ENCODE results near the gene NUDT14.

NUDT14 gene

DNA sequence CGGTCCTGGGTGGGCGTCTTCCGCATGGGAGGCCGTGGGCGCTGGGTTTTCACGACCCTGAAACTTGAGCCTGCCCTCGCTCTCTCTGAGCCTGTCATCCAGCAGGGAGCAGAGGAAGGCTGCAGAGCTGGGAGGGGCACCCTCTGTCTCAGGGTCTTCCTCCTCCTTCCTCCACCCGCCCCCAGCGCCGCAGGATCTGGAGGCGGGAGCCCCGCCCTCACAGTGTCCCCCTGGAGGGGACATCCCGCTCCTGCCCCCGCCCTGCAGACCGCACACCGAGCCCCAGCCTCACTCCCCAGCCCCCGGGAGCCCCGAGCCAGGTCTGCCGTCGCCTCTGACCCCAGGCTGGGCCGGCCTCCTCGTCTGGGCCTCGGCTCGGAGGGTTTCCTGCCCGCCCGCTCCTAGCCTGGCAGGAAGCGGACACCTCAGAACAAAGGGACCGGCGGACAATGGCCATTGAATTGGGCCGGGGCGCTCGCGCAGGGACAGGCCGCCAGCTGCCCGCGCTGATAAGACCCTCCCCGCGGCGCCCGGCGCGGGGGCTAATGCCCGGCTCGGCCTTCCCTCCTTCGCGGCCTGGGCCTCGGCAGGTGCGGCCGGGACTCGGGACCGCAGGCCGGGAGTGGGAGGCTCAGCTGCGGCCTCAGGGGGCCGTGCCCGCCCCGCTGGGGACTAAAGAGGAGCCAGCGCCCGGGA is 15.3 kb upstream of the NUDT14 start:
- no peak for DNase-seq

DNA sequence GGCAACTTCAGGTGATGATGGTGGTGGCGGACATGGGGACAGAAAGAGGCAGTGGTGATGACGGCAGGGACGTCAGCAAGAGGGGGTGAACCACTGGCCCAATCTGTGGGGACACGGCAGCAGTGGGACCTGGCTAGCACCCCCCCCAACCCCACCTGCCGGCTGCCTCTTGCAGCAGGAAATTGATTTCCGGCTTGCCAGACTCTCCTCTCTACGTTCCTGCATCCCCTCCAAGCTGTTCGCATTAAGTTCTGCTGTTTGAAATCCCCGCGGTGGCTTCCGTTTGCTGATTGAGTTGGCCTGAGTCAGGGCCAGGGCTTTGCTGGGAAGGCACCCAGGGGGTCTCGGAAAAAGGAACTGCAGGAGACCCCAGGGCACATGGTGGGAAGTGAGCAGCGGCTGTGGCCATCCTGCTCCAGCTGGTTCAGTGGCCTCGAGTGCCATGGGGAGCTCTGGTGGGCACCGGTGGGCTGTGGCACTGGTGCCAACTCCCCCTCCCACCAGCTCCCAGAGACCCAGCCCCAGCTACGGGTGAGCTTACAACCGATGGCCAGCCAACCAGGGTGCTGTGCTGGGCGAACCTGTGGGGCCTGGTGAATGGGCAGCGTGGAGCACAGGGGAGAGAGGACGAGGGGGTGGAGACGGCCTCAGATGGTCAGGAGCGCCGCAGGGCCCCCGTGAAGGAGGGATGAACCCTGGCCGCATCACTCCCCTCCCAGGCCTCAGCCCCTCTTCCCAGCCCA is 14.6 kb upstream of the NUDT14 start:
- DNase-seq: no peak

DNA sequence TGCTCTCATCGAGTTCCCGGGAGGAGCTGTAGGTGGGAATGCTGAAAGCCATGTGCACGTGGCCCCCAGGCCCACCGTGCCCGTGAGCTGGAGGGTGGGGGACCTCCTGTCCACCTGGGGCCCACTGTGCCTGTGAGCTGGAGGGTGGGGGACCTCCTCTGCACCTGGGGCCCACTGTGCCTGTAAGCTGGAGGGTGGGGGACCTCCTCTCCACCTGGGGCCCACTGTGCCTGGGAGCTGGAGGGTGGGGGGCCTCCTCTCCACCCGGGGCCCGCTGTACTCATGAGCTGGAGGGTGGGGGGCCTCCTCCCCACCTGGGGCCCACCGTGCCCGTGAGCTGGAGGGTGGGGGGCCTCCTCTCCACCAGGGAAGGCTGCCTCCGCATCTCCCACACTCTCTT is 13.9 kb upstream of the NUDT14 start:
- no peak for DNase-seq

- no peak for DNase-seq
These were observed 13.0 kb upstream of the NUDT14 start for GRCh38 chr14:105193916-105194782.

DNA sequence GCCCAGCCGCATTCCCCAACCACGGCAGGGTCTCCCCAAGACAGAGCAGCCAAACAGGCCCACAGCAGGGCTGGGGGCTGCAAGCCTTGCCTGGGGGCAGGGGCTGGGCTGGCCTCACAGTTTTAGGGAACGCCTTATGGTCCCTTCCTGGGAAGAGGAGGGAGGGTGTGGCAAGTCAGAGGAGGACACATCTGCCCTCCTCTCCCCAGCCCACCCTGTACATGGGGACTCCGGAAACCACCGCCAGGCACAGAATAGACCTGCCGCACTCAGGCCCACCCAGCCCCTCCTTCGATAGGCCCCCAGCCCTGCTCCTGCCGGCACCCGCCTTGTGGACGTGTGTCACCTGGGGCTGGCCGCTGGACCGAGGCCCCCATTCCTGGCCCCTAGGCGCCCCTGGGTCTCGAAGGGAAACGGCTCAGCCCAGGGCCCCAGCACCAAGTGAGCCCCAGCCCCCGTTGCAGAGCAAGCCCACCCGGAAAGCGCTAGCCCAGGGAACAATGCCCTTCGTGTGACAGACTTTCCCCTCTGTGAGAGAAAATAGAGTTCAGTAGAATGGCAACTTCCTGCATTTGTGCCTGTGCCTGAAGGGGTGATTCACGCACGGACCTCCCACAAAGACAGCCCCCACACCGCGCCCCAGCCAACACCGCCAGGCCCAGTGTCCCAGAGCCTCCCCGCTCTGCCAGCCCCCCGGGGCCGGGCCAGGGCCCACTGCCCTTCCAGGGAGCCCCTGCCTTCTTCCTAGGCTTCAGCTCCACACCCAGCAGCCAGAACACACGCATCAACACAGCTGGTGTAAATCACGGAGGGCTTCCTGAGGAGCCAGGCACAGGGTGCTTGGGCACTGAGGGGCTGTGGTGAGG is 12.0 kb upstream of the NUDT14 start:
- peak; percentile 24 to 30 for DNase-seq

DNA sequence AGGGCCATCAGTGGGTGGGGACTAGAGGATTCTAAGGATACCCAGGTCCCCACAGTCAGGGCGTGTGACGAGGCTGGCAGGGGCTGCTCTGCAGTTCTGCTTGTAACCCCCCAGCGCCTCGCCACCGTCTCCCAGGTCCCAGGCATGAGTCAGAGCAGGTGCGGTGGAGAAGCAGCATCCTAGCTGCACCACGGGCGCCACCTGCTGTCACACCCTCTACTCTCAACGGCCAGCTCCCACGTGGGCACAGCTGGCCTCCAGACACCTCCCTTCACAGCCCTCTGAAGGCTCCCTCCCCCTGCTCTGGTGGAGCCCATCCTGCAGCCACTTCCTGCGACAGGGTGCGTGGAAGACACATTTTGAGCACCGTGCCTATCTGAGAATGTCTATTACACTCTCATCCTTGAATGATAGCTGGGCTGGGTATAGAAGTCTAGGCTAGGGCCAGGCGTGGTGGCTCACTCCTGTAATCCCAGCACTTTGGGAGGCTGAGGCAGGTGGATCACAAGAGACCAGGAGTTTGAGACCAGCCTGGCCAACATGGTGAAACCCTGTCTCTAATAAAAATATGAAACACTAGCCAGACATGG is 6.9 kb upstream of the NUDT14 start:
- DNase-seq: no peak

GRCh38 chr14:105187116-105187515 is 6.0 kb upstream of the NUDT14 start:
- DNase-seq: no peak

GRCh38 chr14:105185973-105186372 is 4.9 kb upstream of the NUDT14 start:
- no peak for DNase-seq

DNA sequence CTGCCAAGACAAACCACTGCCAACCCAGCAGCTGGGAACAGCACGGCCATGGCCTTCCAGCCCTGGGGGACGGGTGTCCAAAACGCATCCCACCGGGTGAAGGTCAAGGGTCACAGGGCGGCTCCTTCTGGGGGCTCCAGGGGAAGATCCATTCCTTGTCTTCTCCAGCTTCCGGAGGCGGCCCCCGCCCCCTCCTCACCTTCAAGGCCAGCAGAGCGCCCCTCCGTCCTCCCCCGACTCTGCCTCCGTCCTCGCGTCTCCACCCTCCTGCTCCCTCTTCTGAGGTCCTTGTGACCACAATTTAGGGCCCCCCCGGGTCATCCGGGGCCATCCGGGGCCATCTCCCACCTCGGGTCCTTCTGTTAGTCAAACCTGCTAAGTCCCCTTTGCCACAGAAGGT is 3.9 kb upstream of the NUDT14 start:
- DNase-seq: no peak

DNA sequence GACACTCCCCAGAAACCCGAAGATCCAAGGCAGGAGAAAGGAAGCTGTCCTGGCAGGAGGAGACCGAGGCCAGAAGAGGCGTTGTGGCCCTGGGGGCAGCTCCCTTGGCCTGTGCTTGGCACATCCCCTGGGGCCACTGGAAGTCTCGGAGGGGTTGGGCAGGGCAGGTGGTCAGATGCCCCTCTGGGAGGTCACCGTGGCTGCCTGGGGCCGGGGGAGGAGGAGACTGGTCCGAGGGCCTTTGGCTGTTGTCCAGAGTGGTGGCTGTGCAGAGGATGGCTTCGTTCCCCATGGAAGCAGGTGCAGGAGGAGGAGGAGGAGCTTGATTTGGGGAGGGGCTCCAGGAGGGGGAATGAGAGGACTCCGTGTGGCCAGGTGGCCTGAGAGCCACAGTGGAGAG is 3.3 kb upstream of the NUDT14 start:
- no peak for DNase-seq

- no peak for DNase-seq
These were observed 1.3 kb upstream of the NUDT14 start for GRCh38 chr14:105182296-105183020.

- DNase-seq: no peak
These were observed 610 bp upstream of the NUDT14 start for GRCh38 chr14:105181549-105182295.

DNA sequence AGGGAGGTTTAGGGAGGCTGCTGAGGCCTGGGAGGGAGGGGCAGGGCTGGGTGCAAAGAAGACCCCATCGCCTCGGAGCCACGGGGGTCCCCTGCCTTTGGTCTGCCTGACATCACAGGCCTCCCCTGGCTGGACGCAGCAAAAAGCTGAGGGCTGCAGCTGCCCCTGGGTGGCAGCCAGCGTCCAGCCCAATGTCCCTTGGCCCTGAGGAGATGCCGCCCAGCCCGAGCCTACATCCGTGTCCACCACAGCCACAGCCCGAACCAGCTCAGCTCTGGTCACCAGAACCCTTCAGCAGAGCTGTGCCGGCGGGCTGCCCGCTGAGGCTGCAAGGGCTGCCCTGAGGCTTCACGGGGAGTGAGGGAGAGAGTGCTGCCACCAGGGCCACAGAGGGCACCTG is 1.9 kb downstream of the NUDT14 start:
- DNase-seq: no peak

DNA sequence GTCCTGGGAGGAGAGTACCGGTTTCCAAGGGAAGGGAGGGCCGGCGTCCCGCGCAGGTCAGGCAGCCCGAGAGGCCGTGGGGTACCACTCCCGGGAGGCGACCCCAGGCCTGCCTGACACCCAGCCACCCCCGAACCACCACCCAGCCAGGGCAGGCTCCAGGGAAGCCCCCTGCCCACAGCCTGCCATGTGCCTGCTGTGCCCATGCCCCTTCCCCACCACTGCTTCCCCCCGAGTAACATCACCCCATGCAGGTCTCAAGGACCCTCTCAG is 2.3 kb downstream of the NUDT14 start:
- DNase-seq: no peak

DNA sequence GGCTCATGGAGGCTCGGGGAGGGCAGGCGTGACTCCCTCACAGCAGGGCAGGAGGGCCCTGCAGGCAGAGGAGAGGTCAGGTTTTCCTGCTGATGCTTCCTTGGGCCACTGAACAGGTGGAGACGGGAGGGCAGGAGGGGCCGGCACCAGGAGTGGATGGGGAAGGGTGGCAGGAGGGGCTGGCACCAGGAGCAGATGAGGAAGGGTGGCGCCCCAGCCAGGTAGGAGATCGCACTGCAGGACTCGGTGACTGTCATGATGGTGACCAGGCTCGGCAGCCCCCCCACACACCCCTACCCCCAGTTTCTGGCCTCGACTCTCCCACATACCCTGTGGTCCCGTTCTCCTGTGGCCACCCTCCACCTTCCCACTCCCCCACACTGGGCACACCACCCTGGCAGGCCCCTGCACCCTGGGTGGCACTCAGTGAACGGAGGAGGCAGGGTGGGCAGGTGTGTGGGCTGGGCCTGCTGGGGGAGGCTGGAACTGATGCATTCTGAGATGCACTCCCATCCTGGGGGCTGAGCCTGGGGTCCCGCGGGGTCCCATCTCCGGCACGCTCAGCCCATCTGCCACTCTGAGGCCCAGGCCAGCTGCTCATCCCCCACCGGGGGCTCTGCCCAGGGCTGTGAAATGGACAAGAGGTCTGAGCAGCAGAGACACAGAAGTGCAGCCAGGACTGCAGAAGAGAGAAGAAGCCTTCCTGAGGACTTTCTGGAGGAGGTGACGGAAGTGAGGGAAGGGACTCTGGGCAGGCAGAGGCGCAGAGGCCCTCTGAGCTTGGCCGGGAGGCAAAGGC is 2.8 kb downstream of the NUDT14 start:
- DNase-seq: no peak

GRCh38 chr14:105177082-105177481 is 4.0 kb downstream of the NUDT14 start:
- DNase-seq: no peak

DNA sequence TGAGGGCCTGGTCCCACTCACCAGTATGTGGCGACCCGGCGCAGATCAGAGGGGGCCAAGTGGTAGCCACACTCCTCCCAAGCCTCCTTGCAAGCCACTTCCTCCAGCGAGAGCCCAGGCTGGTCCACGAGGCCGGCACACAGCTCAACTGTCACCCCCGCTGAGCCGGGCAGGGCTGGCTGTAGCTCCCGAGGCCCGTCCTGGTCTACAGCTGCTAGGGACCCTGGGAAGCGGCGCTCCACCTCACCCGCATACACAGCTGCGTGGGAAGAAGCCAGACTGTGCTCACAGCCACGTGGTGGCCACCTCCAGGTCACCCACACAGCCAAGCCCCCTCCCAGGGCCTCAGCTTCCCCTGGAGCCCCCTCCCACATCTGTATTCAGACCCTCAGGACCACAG is 4.6 kb downstream of the NUDT14 start:
- DNase-seq: no peak

DNA sequence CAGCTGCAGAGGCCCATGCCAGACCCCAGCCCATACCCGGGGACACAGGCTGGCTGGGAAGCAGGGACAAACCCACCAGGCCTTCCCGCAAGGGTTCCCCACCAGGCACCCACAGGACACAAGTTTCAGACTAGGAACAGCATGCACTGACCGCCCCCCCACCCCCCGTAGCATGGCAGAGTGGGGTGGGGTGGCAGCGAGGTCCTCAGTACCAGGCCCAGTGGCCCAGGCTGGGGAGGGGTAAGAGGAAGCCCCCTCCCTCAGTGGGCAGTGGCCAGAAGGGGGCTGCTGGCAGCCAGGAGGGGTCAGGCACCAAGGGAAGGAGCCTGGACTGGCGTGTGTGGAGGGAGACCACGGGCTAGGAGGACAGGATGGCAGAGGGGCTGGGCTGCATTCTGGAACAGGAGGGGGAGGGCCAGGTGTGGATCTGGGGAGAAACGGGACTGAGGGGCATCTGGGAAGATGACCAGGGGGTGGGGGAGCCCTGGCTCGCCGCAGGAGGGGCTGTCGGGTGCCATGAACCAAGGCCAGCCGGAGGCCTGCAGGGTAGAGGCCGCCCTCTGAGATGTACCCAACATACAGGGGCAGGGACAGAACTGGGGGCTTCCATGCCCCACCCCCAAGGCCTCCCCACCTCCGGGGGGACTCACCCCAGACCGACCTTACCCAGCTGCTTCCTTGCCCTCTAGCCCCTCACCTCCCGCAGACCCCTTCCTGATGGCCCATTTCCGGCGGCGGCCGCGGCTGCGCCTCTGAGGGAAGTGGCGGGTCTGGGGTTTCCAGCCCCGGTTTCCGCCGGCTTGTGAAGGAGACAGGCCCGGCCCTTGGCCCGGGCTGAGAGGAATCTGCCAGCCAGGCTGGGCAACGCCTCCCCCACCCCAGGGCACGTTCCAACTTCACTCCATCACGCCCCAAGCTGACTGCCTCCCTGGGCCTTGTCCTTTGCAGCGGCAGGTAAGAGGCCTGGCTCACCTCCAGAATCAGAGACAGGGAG is 6.9 kb downstream of the NUDT14 start:
- peak in 1 of 2 donors; percentile 44 for DNase-seq

- no peak for DNase-seq
These were observed 8.0 kb downstream of the NUDT14 start for GRCh38 chr14:105173145-105173544.
